Liver (tissue), 10 donors: ENCODE data around the gene TNP2. TPM values are rescaled to one million over a fixed set of nuclear protein-coding genes. Genes with fewer than 3 reads are reported as not detected.
A peak's percentile ranks its signal among the peaks of the same experiment; 100 is the strongest.

Source experiments
- DNase-seq: peaks from one replicate; pipeline ENCODE4 v3.0.0-alpha.2; 2017; ENCODE audit warnings: low spot score
- H3K27ac ChIP-seq, 2 donors: one replicate each; pipeline ENCODE4 v1.7.0; 2013; ENCODE audit warnings: inconsistent platforms in 2 of 2, low read length in 2 of 2, control low read depth in 1 of 2, low read depth in 1 of 2, mild to moderate bottlenecking in 1 of 2
- H3K27me3 ChIP-seq, 4 donors: one replicate each; pipeline versions ENCODE4 v1.6.1 to v1.7.0; 2013; ENCODE audit warnings: low read length in 3 of 4, inconsistent platforms in 1 of 4, mild to moderate bottlenecking in 1 of 4, moderate library complexity in 1 of 4; ENCODE audit not compliant: control insufficient read depth in 4 of 4, insufficient read depth in 4 of 4
- H3K36me3 ChIP-seq, 4 donors: one replicate each; pipeline versions ENCODE4 v1.6.1 to v1.7.0; 2013; ENCODE audit warnings: low read length in 3 of 4, mild to moderate bottlenecking in 3 of 4, low read depth in 1 of 4, moderate library complexity in 1 of 4; ENCODE audit not compliant: control insufficient read depth in 4 of 4, insufficient read depth in 3 of 4
- H3K4me1 ChIP-seq, 4 donors: one replicate each; pipeline versions ENCODE4 v1.6.1 to v1.7.0; 2013; ENCODE audit warnings: low read length in 3 of 4, mild to moderate bottlenecking in 3 of 4, moderate library complexity in 1 of 4; ENCODE audit not compliant: control insufficient read depth in 4 of 4, insufficient read depth in 4 of 4
- H3K4me3 ChIP-seq, 3 donors: one replicate each; pipeline versions ENCODE4 v1.6.1 to v1.7.0; 2013; ENCODE audit warnings: low read length in 3 of 3, control low read depth in 1 of 3, low read depth in 1 of 3, mild to moderate bottlenecking in 1 of 3
- H3K9ac ChIP-seq, 2 donors: one replicate each; pipeline ENCODE4 v1.7.0; 2013; ENCODE audit warnings: low read length in 2 of 2, mild to moderate bottlenecking in 2 of 2, moderate library complexity in 2 of 2, control low read depth in 1 of 2, low read depth in 1 of 2
- H3K9me3 ChIP-seq, 4 donors: one replicate each; pipeline versions ENCODE4 v1.6.1 to v1.7.0; 2013; ENCODE audit warnings: low read length in 3 of 4; ENCODE audit not compliant: control insufficient read depth in 4 of 4
- SP1 ChIP-seq: IDR thresholded peaks from 2 replicates; pipeline ENCODE4 v1.6.1; 2018; ENCODE audit warnings: antibody characterized with exemption, mild to moderate bottlenecking
- WGBS: extraction: QIAGEN DNeasy Blood & Tissue Kit; methylation state at CpG from one replicate; pipeline ENCODE4 v1.1.7; 2013; 5-methylcytosine and 5-hydroxymethylcytosine counted together
- polyA plus RNA-seq, 2 donors: library from polyadenylated mRNA; stranded (reverse) in 1 of 2; unstranded in 1 of 2; fragments of 200-250 nt in 1 of 2; fragments of >200 nt in 1 of 2; fragmentation: Nextera tagmentation in 1 of 2; extraction: Ambion mirVana in 1 of 2; gene quantifications; one replicate each; pipeline versions ENCODE4 v1.2.1 to v1.2.3, GENCODE V29; 2013 to 2015
- small RNA-seq: library from RNA; depleted of rRNA; stranded (forward); fragments of <200 nt; gene quantifications from one replicate; pipeline ENCODE3, GENCODE V24; 2014
- total RNA-seq, 2 donors: library from RNA; depleted of rRNA; stranded (reverse); fragments of >200 nt; gene quantifications; one replicate each; pipeline ENCODE4 v1.2.3, GENCODE V29; 2014
- TF ChIP-seq, protein P1 (sequence below): fragments of 150-350 bp; IDR thresholded peaks from 2 replicates; pipeline ENCODE4 v1.5.1; 2017; ENCODE audit warnings: improper control_type of control experiment, low read depth, low read length; ENCODE audit not compliant: missing input control
- donor health status: healthy.
- donor health status: healthy.
- donor health status: healthy.
- donor health status: healthy.
- donor health status: healthy.

The TNP2 gene
- total and polyA plus RNA-seq, 4 donors: not detected

DNA sequence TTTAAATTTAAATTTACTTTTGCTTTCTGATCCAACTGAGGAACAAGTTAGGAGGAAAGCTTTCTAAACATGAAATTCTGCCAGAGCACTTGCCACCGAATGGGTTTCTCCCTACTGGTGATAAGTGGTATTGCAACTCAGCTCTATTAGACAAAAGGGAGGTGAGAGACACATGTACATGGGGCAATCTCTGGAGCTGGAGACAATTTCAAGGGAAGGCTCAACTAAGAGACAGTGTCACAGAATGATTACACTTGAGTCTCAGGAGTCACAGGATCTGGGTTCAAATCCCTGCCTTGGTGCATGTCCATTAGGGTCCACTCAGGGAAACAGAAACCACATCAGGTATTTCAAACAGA, 50.5 kb downstream of the TNP2 start:
- H3K27ac ChIP-seq: no peak overlapping the region
- TF ChIP-seq SP1: no peak
- TF ChIP-seq, protein P1, sequence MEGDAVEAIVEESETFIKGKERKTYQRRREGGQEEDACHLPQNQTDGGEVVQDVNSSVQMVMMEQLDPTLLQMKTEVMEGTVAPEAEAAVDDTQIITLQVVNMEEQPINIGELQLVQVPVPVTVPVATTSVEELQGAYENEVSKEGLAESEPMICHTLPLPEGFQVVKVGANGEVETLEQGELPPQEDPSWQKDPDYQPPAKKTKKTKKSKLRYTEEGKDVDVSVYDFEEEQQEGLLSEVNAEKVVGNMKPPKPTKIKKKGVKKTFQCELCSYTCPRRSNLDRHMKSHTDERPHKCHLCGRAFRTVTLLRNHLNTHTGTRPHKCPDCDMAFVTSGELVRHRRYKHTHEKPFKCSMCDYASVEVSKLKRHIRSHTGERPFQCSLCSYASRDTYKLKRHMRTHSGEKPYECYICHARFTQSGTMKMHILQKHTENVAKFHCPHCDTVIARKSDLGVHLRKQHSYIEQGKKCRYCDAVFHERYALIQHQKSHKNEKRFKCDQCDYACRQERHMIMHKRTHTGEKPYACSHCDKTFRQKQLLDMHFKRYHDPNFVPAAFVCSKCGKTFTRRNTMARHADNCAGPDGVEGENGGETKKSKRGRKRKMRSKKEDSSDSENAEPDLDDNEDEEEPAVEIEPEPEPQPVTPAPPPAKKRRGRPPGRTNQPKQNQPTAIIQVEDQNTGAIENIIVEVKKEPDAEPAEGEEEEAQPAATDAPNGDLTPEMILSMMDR: peak; percentile 23
- DNase-seq: no peak

More for the DNA sequence above, 50.5 kb downstream of the TNP2 start:
- H3K9ac ChIP-seq: no peak overlapping the region
- H3K9me3 ChIP-seq: peaks cover 4 to 15% (median 6%) of the 10 kb centered on the region in 4 donors
- H3K4me1 ChIP-seq: no peaks in the 10 kb centered on the region
- 85% methylated on average over 1 of the region's 1 CpG for WGBS
- H3K27me3 ChIP-seq: no peaks in the 10 kb centered on the region
- no peaks in the 10 kb centered on the region for H3K36me3 ChIP-seq
- peak overlapping the region in 1 of 3 donors; percentile 15 for H3K4me3 ChIP-seq

Small RNA genes within 50 kb of the gene (small RNA-seq; reads per million reads assigned to genes)
- gene MIR548H2 (not detected), gene RF00019 (not detected), gene RF00554 (not detected)

Other genes starting within 250 kb of the TNP2 start
- gene SOCS1, start 13.1 kb downstream of the TNP2 start, total RNA-seq: 10 to 100 TPM in 1 of 2 donors, 1 to 10 TPM in 1; 1.8 to 10.9 TPM
- 1 to 10 TPM; 2.2 to 2.5 TPM for gene SOCS1, start 13.1 kb downstream of the TNP2 start, polyA plus RNA-seq
- not detected for gene PRM3, start 4.3 kb upstream of the TNP2 start, total RNA-seq
- gene PRM3, start 4.3 kb upstream of the TNP2 start, polyA plus RNA-seq: not detected
- gene PRM2, start 7.2 kb upstream of the TNP2 start, total RNA-seq: not detected
- not detected for gene PRM2, start 7.2 kb upstream of the TNP2 start, polyA plus RNA-seq
- not detected for gene PRM1, start 12.0 kb upstream of the TNP2 start, total RNA-seq
- gene PRM1, start 12.0 kb upstream of the TNP2 start, polyA plus RNA-seq: not detected
- 1 to 10 TPM in 1 of 2 donors, under 1 TPM in 1; 0.33 to 8.5 TPM for gene RMI2, start 76.1 kb upstream of the TNP2 start, total RNA-seq
- 1 to 10 TPM in 1 of 2 donors, under 1 TPM in 1; 0.28 to 1.3 TPM for gene RMI2, start 76.1 kb upstream of the TNP2 start, polyA plus RNA-seq